SH-SY5Y (cell line): ENCODE measurements around the gene NFASC.

Experiments used
- GATA2 ChIP-seq: IDR thresholded peaks from 2 replicates; pipeline ENCODE4 v1.6.1; 2011; ENCODE audit warnings: mild to moderate bottlenecking, low read depth, low read length
- GATA3 ChIP-seq: IDR thresholded peaks from 2 replicates; pipeline ENCODE4 v1.6.1; 2011; ENCODE audit warnings: low read depth, mild to moderate bottlenecking, low read length, moderate library complexity

DNA sequence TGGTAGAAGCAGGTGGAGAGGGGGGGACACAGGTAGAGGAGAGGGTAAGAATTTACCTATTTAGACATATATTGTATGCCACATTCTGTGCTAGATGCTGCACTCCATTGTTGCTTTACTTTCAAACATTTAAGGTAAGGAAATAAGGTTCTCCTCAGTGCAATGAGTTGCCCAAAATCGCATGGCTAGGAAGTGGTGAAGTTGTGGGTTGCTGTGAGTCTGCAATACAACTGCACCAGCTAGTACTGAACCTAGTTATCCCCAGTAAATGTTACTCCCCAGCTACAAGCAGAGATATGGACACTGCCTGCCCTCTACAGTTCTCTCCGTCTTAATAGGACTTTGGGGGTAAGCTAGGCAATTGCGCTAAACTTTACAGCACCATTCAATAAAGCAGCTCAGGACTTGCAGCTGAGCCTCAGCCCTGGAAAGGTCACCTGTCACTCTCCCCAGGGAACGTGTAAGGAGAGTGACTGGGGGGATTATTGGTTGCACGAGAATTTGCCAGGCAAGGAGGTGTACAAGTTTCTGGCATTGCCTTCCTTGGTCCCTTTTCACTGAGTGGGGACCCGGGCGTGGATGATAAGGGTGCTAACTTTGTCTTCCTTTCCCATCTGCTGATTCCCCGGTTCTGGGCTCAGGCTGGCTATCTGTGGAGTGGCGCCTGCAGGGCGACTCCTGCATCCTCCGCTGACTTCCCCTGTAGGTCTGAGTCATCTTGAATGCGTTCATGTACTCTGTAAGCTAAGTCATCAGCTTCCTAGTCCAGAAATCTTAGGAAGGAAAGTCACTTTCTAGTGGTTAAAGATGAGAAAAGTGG, 101.1 kb downstream of the NFASC start:
- TF ChIP-seq GATA2, result no peak
- TF ChIP-seq GATA3, result no peak
